ENCODE data around the gene POLDIP2. TPM values are rescaled to one million over a fixed set of nuclear protein-coding genes. Genes with fewer than 3 reads are reported as not detected.

POLDIP2 gene
- total and polyA plus RNA-seq, 10 of the 15 experiments (the other 5 are each of a cell fraction or from before 2014, with no cell fraction given), result 22.8 to 196 (median 121) TPM

DNA sequence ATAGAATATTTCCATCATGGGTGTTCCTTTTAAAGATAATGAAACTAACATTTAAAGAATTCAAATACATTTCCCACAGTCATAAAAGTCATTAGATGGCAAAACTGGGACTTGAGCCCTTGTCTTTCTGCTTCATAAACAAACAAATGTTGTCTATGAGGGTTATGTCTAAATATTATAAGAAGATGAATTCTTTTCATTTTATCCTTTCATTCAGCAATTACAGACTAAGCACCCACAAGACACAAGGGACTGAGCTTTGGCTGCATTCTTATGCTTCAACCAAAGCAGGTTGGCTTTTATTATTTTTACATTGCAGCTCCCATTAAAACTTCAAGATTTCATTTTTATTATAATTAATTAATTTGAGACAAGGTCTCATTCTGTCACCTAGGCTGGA, 29.1 kb upstream of the POLDIP2 start (continued):
- TF ChIP-seq, protein P1, sequence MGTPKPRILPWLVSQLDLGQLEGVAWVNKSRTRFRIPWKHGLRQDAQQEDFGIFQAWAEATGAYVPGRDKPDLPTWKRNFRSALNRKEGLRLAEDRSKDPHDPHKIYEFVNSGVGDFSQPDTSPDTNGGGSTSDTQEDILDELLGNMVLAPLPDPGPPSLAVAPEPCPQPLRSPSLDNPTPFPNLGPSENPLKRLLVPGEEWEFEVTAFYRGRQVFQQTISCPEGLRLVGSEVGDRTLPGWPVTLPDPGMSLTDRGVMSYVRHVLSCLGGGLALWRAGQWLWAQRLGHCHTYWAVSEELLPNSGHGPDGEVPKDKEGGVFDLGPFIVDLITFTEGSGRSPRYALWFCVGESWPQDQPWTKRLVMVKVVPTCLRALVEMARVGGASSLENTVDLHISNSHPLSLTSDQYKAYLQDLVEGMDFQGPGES (IDR thresholded peaks at IDR 0.05), result no peak
- TF ChIP-seq FOXM1 (IDR thresholded peaks at IDR 0.05; ENCODE audit: low read depth, low read length) (no peak), BACH1 (IDR thresholded peaks at IDR 0.05; ENCODE audit: borderline replicate concordance) (no peak)

DNA sequence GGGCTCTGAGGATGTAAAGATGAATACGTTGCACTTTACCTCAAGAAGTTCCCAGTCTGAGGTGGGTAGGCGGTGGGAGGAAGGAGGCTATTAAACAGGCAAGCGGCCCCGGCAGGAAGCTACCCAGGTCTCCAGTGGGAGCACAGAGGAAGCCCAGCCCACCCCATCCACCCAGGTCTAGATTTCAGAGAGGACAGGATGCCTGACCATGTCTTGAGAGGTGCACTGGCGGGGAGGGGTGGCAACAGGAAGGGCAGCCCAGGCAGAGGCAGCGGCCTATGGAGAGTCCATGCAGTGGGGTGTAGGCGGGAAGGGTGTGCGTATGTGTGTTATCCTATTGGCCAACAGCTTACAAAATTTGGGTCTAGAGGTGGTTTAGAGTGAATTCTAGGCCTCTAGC, 28.1 kb upstream of the POLDIP2 start:
- BruUV-seq (replicated peaks), result no TSS peak
- WGBS (ENCODE audit: insufficient coverage, insufficient replicate concordance, low lambda C conversion rate, missing lambda C conversion rate), result 41% methylated on average over 8 of the region's 8 CpGs
- Histone ChIP-seq H3K9me3 (replicated peaks; ENCODE audit: control insufficient read depth, insufficient read depth, low read length) (no peaks in the 10 kb centered on the region), H3K4me3 (peak overlapping the region; percentile 65), H3K4me1 (ENCODE audit: control insufficient read depth, insufficient read depth, low read length) (no peaks in the 10 kb centered on the region), H2AFZ (ENCODE audit: control insufficient read depth, low read depth, low read length) (peak overlapping the region; percentile 33), H3K79me2 (ENCODE audit: control insufficient read depth, insufficient read depth, low read length) (peaks cover 2% of the 10 kb centered on the region; the same call in 1 of the 2 replicates), H3K4me2 (ENCODE audit: control insufficient read depth, insufficient read depth) (peak overlapping the region; percentile 82), H3K36me3 (ENCODE audit: control insufficient read depth in 2 of 2, insufficient read depth in 2 of 2, low read length in 1 of 2) (peaks cover 0 to 4% of the 10 kb centered on the region in 2 experiments; a peak in 2 of 4 replicates), H3K27me3 (replicated peaks in 1 of 2; ENCODE audit: control insufficient read depth in 2 of 2, insufficient read depth in 2 of 2, low read length in 1 of 2) (no peaks in the 10 kb centered on the region; a peak in 2 of 4 replicates), H3K27ac (ENCODE audit: control insufficient read depth, insufficient read depth) (no peak overlapping the region), H4K20me1 (ENCODE audit: control insufficient read depth, insufficient read depth) (no peaks in the 10 kb centered on the region), H3K9ac (ENCODE audit: control insufficient read depth, insufficient read depth, low read length) (peak overlapping the region; percentile 58; the same call in 1 of the 2 replicates)
- ChIA-PET POLR2A (interaction anchor here (0.5 kb wide), 1 partner anchor 180 kb away, joined by 4 read pairs; no protein-coding TSS in a partner anchor), CTCF (interaction anchor here (3.6 kb wide), 1 partner anchor 31 kb away, joined by 14 read pairs; no protein-coding TSS in a partner anchor), SMC1A (ENCODE audit: uncharacterized antibody, unreplicated experiment) (no interaction called here), RAD21 (ENCODE audit: unreplicated experiment) (no interaction called here)
- no peak for DNase-seq (ENCODE audit: low read depth, low spot score)
- in situ Hi-C loops (cut with MboI), result no loop called here
- no peak for FAIRE-seq
- ATAC-seq, result peak; percentile 32; the same call in 2 of the 3 replicates
- intact Hi-C loops (cut with micrococcal nuclease; ENCODE audit: unreplicated experiment), result no loop called here
- no peak for TF ChIP-seq HDGF (IDR thresholded peaks at IDR 0.05)
- no peak for TF ChIP-seq WRNIP1 (IDR thresholded peaks at IDR 0.05; ENCODE audit: borderline replicate concordance, low read depth, low read length)
- TF ChIP-seq, protein P2, sequence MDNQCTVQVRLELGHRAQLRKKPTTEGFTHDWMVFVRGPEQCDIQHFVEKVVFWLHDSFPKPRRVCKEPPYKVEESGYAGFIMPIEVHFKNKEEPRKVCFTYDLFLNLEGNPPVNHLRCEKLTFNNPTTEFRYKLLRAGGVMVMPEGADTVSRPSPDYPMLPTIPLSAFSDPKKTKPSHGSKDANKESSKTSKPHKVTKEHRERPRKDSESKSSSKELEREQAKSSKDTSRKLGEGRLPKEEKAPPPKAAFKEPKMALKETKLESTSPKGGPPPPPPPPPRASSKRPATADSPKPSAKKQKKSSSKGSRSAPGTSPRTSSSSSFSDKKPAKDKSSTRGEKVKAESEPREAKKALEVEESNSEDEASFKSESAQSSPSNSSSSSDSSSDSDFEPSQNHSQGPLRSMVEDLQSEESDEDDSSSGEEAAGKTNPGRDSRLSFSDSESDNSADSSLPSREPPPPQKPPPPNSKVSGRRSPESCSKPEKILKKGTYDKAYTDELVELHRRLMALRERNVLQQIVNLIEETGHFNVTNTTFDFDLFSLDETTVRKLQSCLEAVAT (IDR thresholded peaks at IDR 0.05), result 0 out of 2 replicates have a peak, but pooled peaks have one; percentile 21
- TF ChIP-seq, protein P3, sequence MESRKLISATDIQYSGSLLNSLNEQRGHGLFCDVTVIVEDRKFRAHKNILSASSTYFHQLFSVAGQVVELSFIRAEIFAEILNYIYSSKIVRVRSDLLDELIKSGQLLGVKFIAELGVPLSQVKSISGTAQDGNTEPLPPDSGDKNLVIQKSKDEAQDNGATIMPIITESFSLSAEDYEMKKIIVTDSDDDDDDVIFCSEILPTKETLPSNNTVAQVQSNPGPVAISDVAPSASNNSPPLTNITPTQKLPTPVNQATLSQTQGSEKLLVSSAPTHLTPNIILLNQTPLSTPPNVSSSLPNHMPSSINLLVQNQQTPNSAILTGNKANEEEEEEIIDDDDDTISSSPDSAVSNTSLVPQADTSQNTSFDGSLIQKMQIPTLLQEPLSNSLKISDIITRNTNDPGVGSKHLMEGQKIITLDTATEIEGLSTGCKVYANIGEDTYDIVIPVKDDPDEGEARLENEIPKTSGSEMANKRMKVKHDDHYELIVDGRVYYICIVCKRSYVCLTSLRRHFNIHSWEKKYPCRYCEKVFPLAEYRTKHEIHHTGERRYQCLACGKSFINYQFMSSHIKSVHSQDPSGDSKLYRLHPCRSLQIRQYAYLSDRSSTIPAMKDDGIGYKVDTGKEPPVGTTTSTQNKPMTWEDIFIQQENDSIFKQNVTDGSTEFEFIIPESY (IDR thresholded peaks at IDR 0.05), result 0 out of 2 replicates have a peak, but pooled peaks have one; percentile 36

Data from GM12878 (cell line).